OCI-LY7 (cell line): ENCODE data around the gene SPACDR. TPM values are rescaled to one million over a fixed set of nuclear protein-coding genes. Genes with fewer than 3 reads are reported as not detected.
"Not testable (repeated sequence)": the region's sequence is repeated elsewhere in the genome, so short reads cannot be mapped to it uniquely, and the experiment has no call there.

Experiments
- BruUV-seq: library from RNA; stranded (reverse); fragments of 400-500 nt; replicated peaks from 2 replicates; lab custom pipeline; 2021; lab: Mats Ljungman, UMichigan
- CTCF ChIA-PET: fragments of 300-600 bp; sonication (Branson Sonifier 250); formaldehyde crosslinking; loops from one replicate; lab custom pipeline; 2022; ENCODE audit warnings: antibody characterized with exemption; ENCODE audit not compliant: unreplicated experiment; lab: Charles Lee
- POLR2A ChIA-PET: fragments of 300-600 bp; sonication (Branson Sonifier 250); formaldehyde crosslinking; loops from one replicate; lab custom pipeline; 2022; ENCODE audit warnings: antibody characterized with exemption; lab: Charles Lee
- DNase-seq: peaks from one replicate; pipeline ENCODE4 v3.0.0-alpha.2; 2015; ENCODE audit warnings: low spot score
- H2AFZ ChIP-seq: fragments of 200-600 bp; sonication (generic), shearing (Covaris generic); 2 replicates; pipeline ENCODE4 v1.6.1; 2014; ENCODE audit warnings: mild to moderate bottlenecking, antibody characterized with exemption, low read length, moderate library complexity
- H3K27ac ChIP-seq: fragments of 200-600 bp; sonication (generic); 2 replicates; pipeline ENCODE4 v1.5.1; 2014; ENCODE audit warnings: mixed run types, low read depth, mild to moderate bottlenecking, moderate library complexity, low read length, inconsistent platforms; ENCODE audit not compliant: poor library complexity, severe bottlenecking
- H3K36me3 ChIP-seq: fragments of 200-600 bp; sonication (generic); 2 replicates; pipeline ENCODE4 v1.6.1; 2014; ENCODE audit warnings: mild to moderate bottlenecking, antibody characterized with exemption, low read length, moderate library complexity, mixed read lengths; ENCODE audit not compliant: insufficient read depth
- H3K4me1 ChIP-seq: fragments of 200-600 bp; sonication (generic); 2 replicates; pipeline ENCODE4 v1.5.1; 2014; ENCODE audit warnings: mild to moderate bottlenecking, low read length; ENCODE audit not compliant: insufficient read depth, poor library complexity, severe bottlenecking
- H3K4me2 ChIP-seq: fragments of 200-600 bp; sonication (generic); 2 replicates; pipeline ENCODE4 v1.6.1; 2014; ENCODE audit warnings: mild to moderate bottlenecking, low read length
- H3K4me3 ChIP-seq: fragments of 200-600 bp; sonication (generic); 2 replicates; pipeline ENCODE4 v1.5.1; 2014; ENCODE audit warnings: mild to moderate bottlenecking, low read depth, low read length; ENCODE audit not compliant: poor library complexity, severe bottlenecking
- H3K79me2 ChIP-seq: fragments of 200-600 bp; sonication (generic); 2 replicates; pipeline ENCODE4 v1.6.1; 2016; ENCODE audit warnings: low read depth, mild to moderate bottlenecking, low read length, moderate library complexity, mixed read lengths; ENCODE audit not compliant: insufficient read depth
- H3K9me2 ChIP-seq: fragments of 200-600 bp; sonication (generic); 2 replicates; pipeline ENCODE4 v1.6.1; 2016; ENCODE audit warnings: mild to moderate bottlenecking, low read length, mixed read lengths; ENCODE audit not compliant: insufficient read depth
- H3K9me3 ChIP-seq: fragments of 200-600 bp; sonication (generic); 2 replicates; pipeline ENCODE4 v1.6.1; 2014; ENCODE audit warnings: mild to moderate bottlenecking, mixed run types, low read length, mixed read lengths
- H4K20me1 ChIP-seq: fragments of 200-600 bp; sonication (generic); 2 replicates; pipeline ENCODE4 v1.6.1; 2014; ENCODE audit warnings: mild to moderate bottlenecking, antibody characterized with exemption, low read length, moderate library complexity, mixed read lengths; ENCODE audit not compliant: insufficient read depth
- EZH2phosphoT487 ChIP-seq: fragments of 200-600 bp; sonication (generic); IDR thresholded peaks from 2 replicates; pipeline ENCODE4 v1.6.1; 2018; ENCODE audit warnings: low read depth, borderline replicate concordance, mild to moderate bottlenecking, mixed run types, antibody characterized with exemption, low read length, moderate library complexity, mixed read lengths
- intact Hi-C: fragments of 100-400 bp; cut with micrococcal nuclease; formaldehyde crosslinking; loops from one replicate; pipeline ENCODE4 v1.10.0; 2022; ENCODE audit not compliant: unreplicated experiment
- total RNA-seq, 2 experiments: library from RNA; depleted of rRNA in 1 of 2; stranded (reverse); fragments of >200 nt in 1 of 2; shearing (Covaris generic) in 1 of 2; gene quantifications; 2 replicates each; pipeline ENCODE4 v1.2.3, GENCODE V29; 2014 to 2022
- TF ChIP-seq, protein P1 (sequence below): fragments of 200-600 bp; sonication (generic); conservative IDR thresholded peaks from 2 replicates; pipeline ENCODE4 v1.5.1; 2014; ENCODE audit warnings: mild to moderate bottlenecking, antibody characterized with exemption, low read length, moderate library complexity, mixed read lengths

SPACDR gene
- total RNA-seq, 2 experiments from 2014 or later: 1.6 to 2.4 TPM

DNA sequence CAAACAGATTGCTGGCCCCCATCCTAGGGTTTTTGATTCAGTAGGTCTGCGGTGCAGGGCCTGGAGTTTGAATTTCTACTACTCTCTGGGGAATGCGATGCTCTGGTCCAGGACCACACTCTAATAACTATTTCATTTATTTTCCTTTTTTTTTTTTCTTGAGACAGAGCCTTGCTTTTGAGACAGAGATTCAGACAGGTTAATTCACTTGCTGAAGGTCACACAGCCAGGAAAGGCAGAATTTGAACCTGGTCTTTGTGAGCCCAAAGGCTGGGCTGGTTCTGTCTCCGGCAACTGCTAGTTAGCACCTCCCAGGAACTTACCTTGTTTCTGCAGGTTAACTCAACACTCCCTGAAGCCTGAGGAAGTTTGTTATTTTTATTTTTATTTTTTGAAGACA, 11.5 kb downstream of the SPACDR start:
- no TSS peak for BruUV-seq
- H4K20me1 ChIP-seq: no peaks in the 10 kb centered on the region
- no peak overlapping the region for H3K4me2 ChIP-seq
- peaks cover 12% of the 10 kb centered on the region for H3K4me1 ChIP-seq
- ChIA-PET CTCF (no interaction called here), POLR2A (interaction anchor here (0.6 to 1.6 kb wide), 4 partner anchors 17 to 319 kb away, joined by 3 read pairs; no protein-coding TSS in a partner anchor)
- no peaks in the 10 kb centered on the region for H3K9me2 ChIP-seq
- no peaks in the 10 kb centered on the region for H3K79me2 ChIP-seq
- DNase-seq: no peak
- no peak overlapping the region for H3K27ac ChIP-seq
- no peaks in the 10 kb centered on the region for H3K9me3 ChIP-seq
- intact Hi-C loops: no loop called here
- no peak overlapping the region for H2AFZ ChIP-seq
- H3K36me3 ChIP-seq: no peaks in the 10 kb centered on the region
- H3K4me3 ChIP-seq: no peak overlapping the region
- TF ChIP-seq EZH2phosphoT487: no peak
- TF ChIP-seq, protein P1, sequence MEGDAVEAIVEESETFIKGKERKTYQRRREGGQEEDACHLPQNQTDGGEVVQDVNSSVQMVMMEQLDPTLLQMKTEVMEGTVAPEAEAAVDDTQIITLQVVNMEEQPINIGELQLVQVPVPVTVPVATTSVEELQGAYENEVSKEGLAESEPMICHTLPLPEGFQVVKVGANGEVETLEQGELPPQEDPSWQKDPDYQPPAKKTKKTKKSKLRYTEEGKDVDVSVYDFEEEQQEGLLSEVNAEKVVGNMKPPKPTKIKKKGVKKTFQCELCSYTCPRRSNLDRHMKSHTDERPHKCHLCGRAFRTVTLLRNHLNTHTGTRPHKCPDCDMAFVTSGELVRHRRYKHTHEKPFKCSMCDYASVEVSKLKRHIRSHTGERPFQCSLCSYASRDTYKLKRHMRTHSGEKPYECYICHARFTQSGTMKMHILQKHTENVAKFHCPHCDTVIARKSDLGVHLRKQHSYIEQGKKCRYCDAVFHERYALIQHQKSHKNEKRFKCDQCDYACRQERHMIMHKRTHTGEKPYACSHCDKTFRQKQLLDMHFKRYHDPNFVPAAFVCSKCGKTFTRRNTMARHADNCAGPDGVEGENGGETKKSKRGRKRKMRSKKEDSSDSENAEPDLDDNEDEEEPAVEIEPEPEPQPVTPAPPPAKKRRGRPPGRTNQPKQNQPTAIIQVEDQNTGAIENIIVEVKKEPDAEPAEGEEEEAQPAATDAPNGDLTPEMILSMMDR: no peak

DNA sequence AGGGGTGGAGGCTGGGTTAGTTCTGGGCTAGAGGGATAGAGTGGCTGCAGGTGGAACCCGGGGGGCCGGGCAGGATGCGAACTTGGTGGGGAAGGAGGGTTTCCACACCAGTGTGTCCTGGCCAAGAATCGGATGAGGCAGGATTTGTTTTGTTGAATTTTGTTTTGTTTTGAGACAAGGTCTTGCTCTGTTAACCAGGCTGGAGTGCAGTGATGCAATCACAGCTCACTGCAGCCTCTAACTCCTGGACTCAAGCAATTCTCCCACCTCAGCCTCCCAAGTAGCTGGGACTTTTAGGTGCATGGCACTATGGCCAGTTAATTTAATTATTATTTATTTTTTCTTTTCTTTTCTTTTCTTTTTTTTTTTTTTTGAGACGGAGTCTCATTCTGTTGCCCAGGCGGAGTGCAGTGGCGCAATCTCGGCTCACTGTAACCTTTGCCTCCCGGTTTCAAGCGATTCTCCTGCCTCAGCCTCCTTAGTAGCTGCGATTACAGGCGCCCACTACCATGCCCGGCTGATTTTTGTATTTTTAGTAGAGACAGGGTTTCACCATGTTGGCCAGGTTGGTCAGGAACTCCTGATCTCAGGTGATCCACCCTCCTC, 14.8 kb downstream of the SPACDR start:
- no peak for TF ChIP-seq EZH2phosphoT487
- TF ChIP-seq, protein P1: no peak
- H3K79me2 ChIP-seq: no peaks in the 10 kb centered on the region
- CTCF ChIA-PET: no interaction called here
- H4K20me1 ChIP-seq: no peaks in the 10 kb centered on the region
- intact Hi-C loops: no loop called here
- DNase-seq: no peak
- no peak overlapping the region for H2AFZ ChIP-seq
- H3K36me3 ChIP-seq: no peaks in the 10 kb centered on the region
- H3K4me1 ChIP-seq: peaks cover 27% of the 10 kb centered on the region
- no peak overlapping the region for H3K27ac ChIP-seq
- POLR2A ChIA-PET: interaction anchor here (0.9 to 1.6 kb wide), 3 partner anchors 12 to 27 kb away, joined by 3 to 6 read pairs (median 6); partner anchors contain the start of gene PPP1R35
- no peaks in the 10 kb centered on the region for H3K9me2 ChIP-seq
- no TSS peak for BruUV-seq
- H3K4me2 ChIP-seq: no peak overlapping the region
- no peak overlapping the region for H3K4me3 ChIP-seq
- H3K9me3 ChIP-seq: no peaks in the 10 kb centered on the region

DNA sequence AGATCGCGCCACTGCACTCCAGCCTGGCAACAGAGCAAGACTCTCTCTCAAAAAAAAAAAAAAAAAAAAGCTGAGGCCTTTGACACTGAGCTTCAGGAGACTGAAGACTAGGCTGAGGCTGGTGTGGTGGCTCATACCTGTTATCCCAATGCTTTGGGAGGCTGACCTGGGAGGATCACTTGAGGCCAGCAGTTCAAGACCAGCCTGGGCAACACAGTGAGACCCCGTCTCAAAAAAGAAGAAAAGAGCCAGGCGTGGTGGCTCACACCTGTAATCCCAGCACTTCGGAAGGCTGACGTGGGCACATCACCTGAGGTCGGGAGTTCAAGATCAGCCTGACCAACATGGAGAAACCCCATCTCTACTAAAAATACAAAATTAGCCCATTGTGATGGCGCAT, 16.7 kb downstream of the SPACDR start:
- H3K79me2 ChIP-seq, intact Hi-C loops, H3K27ac ChIP-seq, H3K36me3 ChIP-seq, H3K4me2 ChIP-seq, BruUV-seq, DNase-seq, H3K9me2 ChIP-seq, H2AFZ ChIP-seq, H3K4me3 ChIP-seq, H4K20me1 ChIP-seq, H3K9me3 ChIP-seq: not testable (repeated sequence)
- ChIA-PET CTCF (interaction anchor here (1.3 kb wide), 1 partner anchor 13 kb away, joined by 5 read pairs; no protein-coding TSS in a partner anchor), POLR2A (interaction anchor here (0.7 to 1.5 kb wide), 2 partner anchors 11 to 37 kb away, joined by 5 to 7 read pairs; no protein-coding TSS in a partner anchor)
- peaks cover 29% of the 10 kb centered on the region for H3K4me1 ChIP-seq
